Head of caudate nucleus (tissue), 42 donors: ENCODE results near the gene ME3.
"Not testable (repeated sequence)": the region's sequence is repeated elsewhere in the genome, so short reads cannot be mapped to it uniquely, and the experiment has no call there.

Source experiments
- DNase-seq, 42 donors: peaks; one replicate each; pipeline versions ENCODE4 v3.0.0 to v3.0.0-alpha.2; 2020 to 2021; ENCODE audit warnings: mixed read lengths in 7 of 42
- intact Hi-C: fragments of 100-400 bp; cut with DNase I; formaldehyde crosslinking; loops from one replicate; pipeline ENCODE4 v1.15.0; 2022

The ME3 gene

DNA sequence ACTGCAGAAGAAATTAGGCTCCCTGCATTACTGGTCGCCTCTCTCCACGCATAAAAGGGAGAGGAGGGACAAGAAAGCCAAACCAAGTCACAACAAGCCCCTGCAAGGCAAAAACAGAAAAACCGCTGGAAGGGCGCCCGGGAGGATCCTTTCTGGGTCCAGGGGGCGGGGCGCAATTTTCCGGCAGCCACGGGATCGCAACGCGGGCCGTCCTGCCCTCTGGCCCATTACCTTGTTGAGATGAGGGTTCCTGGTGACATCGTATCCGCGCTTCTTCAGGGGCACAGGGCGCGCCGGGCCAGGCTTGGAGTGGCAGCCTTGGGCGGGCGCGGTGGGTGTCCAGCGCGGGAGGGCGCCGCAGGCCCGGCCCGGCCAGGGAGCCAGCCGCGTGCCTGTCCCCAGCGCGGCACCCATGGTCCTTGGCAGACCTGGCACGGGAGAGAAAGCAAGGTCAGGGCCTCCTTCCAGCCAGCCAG is 847 bp downstream of the ME3 start:
- DNase-seq, result peak in 41 of 42 donors; percentile 22 to 83 (median 57)
- intact Hi-C loops, result loop anchor here (10.0 kb wide), 2 partner anchors 73 to 133 kb away; partner anchors contain the start of gene PRSS23

DNA sequence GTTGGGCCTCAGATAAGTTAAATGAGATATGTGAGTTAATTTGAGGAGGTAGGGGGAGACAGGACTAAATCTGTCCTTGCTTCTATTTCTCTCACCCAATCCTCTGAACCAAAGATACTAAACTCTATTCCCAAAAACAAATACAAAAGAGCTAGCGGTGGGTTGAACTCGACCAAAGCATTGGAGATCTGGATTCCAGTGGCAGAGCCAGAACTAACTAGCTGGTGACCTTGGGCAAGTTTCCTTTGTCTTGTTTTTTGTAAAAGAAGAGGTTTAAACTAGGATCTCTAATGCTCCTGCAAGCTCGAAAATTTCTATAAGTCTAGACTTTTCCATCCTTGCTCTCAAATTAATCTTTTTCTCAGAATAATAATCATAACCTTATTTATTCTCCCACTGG is 1.5 kb downstream of the ME3 start:
- no peak for DNase-seq
- intact Hi-C loops, result loop anchor here (10.0 kb wide), 2 partner anchors 74 to 134 kb away; partner anchors contain the start of gene PRSS23

DNA sequence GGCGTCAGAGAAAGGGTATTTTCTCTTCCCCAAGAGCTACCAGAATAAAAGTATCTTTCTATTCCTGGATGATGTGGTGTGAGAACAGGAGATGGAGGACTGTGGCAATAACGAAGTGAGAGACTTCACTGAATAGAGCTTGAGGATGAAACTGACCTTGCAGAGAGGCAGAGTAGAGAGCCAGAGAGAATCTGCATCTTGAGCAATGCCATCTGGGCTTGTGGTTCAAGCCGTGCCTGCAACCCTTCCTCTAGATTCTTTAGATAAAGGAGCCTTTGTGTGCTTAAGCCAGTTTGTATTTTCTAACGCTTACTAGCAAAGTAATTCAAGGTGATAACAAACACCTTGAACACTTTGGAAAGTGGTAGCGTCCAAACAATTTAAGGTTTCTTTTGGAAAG is 2.2 kb downstream of the ME3 start:
- no peak for DNase-seq
- intact Hi-C loops, result loop anchor here (10.0 kb wide), 2 partner anchors 75 to 135 kb away; partner anchors contain the start of gene PRSS23

DNA sequence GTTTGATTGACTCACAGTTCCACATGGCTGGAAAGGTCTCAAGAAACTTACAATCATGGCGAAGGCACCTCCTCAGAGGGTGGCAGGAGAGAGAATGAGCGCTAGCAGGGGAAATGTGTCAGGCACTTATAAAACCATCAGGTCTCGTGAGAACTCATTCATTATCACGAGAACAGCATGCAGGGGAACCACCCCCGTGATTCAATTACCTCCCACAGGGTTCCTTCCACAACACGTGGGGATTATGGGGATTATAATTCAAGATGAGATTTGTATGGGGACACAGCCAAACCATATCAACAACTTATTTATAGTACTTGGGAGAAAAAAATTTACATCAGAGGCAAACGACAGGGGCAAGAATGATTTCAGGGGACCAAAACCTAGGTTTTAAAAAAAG is 3.0 kb downstream of the ME3 start:
- intact Hi-C loops, result no loop called here

DNA sequence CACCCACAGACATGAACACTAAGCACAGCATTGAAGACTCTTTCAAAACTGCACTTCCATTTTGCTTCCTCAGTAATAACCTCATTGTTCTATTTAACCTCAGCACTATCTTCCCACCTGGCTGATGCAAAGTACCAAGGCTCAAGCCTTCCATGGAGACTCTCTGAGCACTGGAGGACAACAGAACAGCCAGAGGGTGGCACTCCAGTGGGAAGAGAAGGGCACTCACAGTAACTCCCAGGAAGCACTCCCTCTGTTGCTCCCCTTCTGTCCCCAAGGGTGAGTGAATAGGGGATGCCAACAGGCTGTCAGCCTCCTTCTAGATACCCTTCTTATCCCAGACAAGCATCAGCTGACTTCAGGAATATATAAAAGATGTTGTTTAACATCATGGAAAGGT is 3.5 kb downstream of the ME3 start:
- DNase-seq, result no peak
- intact Hi-C loops, result no loop called here

More for the DNA sequence above, 3.0 kb downstream of the ME3 start:
- peak in 20 of 42 donors; percentile 17 to 71 (median 38) for DNase-seq

DNA sequence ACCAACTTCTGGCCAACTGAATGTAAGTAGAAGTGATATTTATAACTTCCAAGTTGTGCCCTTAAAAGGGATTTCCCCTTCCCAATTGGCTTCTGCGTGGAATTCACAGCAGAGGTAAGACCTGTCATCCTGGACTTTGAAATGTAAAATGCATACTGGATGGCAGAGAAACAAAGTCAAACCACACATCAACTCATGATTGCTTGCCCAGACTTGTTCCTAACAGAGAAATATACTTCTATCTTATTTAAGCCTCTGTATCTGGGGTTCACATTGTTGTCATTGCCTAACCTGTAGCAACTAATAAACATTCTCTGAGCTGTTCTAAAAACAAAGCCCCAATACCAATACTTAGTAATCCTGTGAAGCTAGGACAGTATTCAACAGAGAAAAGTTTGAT is 6.2 kb downstream of the ME3 start:
- DNase-seq, result no peak
- intact Hi-C loops, result no loop called here

DNA sequence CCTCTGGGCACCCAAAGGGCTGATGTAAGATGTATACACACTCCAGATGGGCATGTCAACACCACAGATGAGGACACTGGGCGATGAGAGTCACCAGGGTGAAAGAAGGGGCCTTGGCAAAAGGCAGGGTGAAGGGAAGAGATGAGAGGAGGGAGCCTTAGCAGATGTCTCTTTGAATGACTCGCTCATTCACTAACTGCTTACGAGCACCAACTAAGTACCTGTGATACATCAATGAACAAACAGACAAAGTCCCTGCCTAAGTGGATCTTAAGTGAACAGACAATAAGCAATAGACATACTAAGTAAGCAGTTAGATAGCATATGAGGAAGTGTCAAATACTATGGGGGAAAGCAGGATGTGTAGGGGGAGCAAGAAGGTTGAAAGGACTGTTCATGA is 7.5 kb downstream of the ME3 start:
- DNase-seq, result no peak
- intact Hi-C loops, result no loop called here

DNA sequence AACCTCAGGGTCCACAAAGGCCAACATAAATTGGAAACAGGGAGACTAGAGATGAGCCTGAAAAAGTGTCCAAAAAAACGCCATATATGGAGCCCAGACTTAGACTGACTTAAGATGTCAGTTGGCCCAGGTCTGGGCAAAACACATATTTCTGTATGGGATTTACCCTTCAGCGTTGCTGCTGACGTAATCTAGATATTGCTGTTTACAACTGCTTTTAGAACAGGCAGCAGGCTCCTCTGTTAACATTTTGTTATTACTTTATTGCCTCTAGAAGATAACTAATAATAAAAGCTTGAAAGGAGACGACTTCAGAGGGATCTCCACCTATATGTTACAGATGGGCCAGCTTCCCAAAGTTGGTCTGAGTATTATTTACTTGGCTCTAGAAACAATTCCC is 8.7 kb downstream of the ME3 start:
- intact Hi-C loops, result no loop called here

DNA sequence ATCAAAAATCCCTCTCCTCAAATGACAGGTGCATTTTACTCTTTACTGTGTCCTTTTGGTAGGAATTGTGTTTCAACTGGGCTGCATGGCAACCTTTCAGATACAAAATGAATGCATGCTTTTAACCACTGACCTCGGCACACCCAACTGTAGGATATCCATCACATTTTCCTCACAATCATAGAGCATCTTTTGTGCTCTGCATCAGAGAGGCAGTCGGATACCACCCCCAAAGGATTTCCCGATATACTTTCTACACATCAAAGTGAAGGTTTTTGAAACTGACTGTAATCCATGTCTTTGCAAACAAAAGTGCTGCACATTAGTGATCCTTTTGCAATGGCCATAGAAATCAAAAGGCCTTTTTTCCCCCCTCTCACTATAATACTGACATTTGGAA is 9.1 kb downstream of the ME3 start:
- DNase-seq, result no peak
- intact Hi-C loops, result no loop called here

More for the DNA sequence above, 8.7 kb downstream of the ME3 start:
- no peak for DNase-seq

DNA sequence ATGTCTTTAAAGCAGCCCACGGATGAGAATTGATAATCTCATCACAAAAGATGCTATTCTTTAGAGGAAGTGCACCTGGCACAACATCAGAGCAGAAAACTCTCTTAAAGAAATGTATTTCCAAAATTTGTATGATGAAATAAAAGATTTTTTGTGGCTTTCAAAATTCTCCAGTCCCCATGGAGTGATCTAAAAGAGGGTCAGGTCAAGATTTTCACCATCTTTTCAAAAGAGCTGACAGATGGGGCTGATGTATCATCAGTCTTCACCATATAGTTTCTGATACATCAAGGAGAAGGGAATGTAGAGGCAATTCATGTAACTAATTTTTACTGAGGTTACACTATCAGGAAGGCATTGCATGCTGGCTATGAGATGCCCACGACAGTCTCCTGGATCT is 11.7 kb downstream of the ME3 start:
- intact Hi-C loops, result no loop called here
- no peak for DNase-seq

DNA sequence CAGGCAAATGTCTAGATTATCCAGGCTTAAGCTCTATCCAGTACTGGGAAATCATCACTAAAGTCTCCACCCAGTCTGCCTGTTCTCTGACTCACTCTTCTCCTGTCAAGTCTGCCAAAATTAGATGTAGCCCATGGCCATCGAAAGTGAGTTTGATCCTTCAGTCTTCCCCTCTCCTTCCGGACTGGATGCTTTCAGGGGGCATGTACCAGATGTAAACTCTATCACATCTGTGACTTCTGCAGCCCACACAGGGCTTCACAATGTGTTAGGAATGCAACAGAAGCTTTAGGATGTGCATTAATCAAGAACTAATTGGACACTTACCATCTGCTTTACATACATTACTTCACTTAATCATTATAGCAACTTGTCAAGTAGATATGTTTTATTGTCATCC is 12.3 kb downstream of the ME3 start:
- DNase-seq, result peak in 1 of 42 donors; percentile 48
- intact Hi-C loops, result no loop called here

DNA sequence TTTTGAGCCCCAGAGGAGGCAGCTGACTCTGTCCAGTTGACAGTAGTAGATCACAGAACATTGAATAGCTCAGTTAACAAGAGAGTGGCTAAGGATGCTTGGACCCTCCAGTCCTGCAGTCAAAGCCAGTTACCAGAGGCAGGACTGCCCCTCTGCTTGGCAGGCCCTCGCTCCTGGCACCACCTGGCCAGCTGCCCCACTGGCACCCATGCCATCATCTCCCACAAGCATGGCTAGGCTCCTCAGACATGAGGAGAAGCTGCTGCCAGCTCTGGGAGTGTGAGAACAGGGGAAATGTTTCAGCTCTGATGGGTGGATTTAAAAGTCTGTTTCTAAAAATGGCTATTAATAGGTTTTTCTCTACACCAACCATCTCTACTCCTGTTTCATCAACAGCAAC is 13.9 kb downstream of the ME3 start:
- DNase-seq, result peak in 1 of 42 donors; percentile 29
- intact Hi-C loops, result no loop called here

DNA sequence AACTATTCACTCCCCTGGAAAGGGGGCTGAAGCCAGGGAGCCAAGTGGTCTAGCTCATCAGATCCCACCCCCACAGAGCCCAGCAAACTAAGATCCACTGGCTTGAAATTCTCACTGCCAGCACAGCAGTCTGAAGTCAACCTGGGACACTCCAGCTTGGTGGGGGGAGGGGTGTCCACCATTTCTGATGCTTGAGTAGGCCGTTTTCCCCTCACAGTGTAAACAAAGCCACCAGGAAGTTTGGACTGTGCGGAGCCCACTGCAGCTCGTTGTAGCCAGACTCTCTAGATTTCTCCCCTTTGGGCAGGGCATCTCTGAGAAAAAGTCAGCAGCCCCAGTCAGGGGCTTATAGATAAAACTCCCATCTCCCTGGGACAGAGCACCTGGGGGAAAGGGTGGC is 27.2 kb downstream of the ME3 start:
- intact Hi-C loops, result not testable (repeated sequence)

DNA sequence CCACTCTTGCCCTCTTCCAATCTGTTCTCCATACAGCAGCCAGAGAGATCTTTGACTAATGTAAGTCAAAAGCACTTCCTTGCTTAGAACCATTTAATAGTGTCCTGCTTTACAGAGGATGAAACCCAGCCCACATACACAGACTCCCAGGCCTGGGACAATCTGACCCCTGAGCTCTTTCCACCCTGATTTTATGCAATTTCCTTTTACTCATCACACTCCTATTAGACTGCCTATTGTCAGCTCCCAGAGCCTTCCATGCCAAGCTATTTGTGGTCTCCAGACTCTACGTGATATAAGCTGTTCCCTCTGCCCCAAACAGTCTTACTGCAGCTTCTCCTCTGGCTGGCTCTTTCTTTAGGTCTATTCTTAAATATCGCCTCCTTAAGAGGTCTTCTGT is 28.1 kb downstream of the ME3 start:
- intact Hi-C loops, result no loop called here
- DNase-seq, result no peak

More for the DNA sequence above, 27.2 kb downstream of the ME3 start:
- DNase-seq, result not testable (repeated sequence)

DNA sequence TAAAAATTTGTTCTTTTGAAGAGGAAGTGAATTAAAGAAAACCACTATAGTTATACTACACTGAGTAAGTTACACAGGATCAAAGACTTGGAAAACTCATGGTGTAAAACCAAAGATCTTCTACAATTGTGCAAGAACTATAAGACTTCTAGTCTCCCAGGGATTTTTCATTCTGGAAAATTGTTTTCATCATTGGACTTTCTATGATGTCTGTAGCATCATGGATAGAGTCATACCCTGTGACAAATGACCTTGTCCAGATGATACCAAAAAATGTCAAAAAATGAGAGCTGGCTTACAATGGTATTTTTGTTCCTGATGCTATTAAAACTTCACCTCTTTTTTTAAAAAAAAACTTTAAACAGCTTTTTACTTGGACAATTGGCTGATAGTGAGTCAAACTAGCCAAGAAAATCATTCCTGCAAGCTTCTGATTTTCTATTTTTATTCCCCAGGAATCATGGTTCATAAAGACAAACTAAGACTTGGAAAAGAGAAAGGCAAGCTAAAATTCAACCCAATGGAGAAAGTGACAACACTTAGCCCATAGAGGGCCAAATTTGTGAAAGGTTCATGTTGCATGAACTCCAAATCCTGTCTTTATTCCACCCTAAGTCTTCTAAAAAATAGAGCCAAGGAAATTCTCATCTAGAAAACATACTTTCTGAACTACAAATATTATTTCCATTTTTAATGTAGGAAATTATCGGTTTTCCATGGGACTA is 30.7 kb downstream of the ME3 start:
- intact Hi-C loops, result no loop called here
- DNase-seq, result no peak

DNA sequence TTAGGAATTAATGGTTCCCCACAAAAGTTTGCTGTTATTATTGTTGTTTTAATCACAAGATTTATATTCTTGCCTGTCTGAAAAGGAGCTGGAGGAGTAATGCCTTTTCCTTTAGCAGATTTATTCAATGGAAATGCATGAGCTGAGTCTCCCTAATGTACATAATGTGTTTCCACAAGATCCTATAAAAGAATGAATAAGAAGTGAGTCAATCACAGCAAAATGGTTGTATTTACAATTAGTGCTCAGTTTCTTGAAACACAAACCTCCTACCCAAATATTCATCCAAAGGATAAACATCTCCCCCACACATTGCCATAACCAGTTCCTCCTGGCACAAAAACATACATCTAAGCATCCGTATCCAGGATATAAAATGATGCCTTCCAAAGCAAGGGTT is 33.3 kb downstream of the ME3 start:
- intact Hi-C loops, result no loop called here

DNA sequence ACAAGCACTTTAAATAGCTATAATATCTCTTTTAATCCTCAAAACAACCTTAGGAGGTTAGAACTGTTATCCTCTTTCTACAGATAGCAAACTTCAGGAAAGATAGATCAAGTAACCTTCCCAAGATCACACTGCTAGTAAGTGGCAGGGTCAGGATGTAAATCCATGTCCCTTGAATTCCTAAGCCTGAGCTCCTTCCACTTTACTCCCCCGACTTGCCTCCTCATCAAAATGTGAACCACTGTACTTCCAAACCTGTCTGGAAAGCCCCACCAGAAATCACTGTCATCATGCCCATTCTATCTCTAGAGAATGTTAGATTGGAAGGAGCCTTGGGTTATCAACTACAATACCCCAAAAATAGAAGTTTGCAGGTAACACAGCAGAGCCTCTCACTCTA is 33.7 kb downstream of the ME3 start:
- no peak for DNase-seq
- intact Hi-C loops, result no loop called here

More for the DNA sequence above, 33.3 kb downstream of the ME3 start:
- no peak for DNase-seq

DNA sequence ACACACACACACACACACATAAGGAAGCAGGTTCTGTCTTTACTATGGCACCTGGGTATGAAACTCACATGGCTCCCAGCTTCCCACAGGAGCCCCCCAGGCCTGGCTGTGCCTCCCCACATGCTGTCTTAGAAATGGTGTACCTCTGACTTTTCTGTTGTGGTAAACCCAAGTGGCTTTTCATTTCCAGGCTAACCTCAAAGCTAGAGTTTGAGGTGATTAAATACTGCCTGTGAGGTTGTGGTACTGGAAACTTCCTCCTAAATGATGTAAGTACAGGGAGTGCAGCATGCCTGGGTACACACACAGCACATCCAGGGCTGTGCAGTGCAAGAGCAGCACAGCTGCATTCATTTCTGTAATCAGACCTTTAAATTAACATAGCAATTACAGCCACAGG is 34.4 kb downstream of the ME3 start:
- intact Hi-C loops, result no loop called here
- no peak for DNase-seq

DNA sequence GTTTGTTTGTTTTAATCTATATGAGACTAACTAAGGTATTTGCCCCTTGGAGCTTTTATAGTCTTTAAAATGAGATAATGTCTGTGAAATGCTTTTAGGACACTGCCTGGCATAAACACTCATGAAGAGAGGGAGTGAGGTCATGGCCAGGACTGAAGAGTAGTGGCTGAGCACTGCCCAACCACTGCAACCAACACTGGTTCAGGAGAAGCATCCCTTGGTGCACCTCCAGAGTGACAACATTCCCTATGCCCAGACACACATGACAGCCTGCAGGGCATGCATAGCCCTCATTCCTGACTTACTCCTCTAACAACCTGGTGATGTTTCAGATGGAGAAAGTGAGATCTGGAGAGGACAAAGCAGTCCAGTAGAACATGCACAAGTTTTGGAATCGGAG is 36.1 kb downstream of the ME3 start:
- DNase-seq, result no peak
- intact Hi-C loops, result no loop called here

DNA sequence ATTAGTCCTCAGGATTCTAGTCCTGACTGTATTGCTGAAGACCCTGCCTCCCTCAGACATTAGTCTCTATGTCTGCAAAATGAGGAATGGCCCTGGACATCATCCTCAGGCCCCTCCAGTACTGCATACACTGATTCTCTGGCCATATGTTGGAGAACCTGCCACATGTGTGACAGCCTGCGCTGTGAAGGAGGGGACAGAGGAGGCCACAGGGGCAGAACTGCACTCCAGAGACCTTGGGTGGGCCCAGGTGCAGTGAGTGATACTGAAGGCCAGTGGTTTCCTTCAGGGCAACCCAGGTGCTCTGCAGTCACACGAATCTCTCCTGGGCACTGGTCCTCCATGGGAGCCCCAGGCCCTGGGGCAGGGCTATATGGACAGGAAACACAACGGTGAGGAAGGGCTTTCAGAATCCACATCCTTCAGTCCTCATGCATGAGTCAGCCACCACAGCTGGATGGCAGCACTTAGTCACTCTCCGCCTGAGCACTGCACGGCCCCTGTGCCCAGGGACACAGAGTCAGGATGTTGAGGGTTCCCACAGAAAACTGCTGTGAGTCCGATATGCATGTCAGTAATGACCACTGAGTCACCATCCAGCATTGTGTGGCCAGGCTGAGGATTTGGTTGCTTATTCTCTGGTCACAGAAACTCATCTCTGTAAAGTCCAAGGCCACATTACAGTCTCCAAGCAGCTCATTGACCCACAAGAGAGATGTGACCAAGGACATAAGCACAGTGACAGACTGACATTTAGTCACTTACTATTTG is 39.7 kb downstream of the ME3 start:
- intact Hi-C loops, result no loop called here
- DNase-seq, result peak in 2 of 42 donors; percentile 27 to 34
